Endothelial cell of umbilical vein (primary cell): Measurements from ENCODE around the gene PIGT. TPM values are rescaled to one million over a fixed set of nuclear protein-coding genes. Genes with fewer than 3 reads are reported as not detected.

Experiments used
- BruUV-seq: library from RNA; stranded (reverse); fragments of 400-500 nt; replicated peaks from 2 replicates; lab custom pipeline; 2021; lab: Mats Ljungman, UMichigan
- CTCF ChIA-PET: fragments of 300-600, 350-600 bp; sonication (Branson Sonifier 250); formaldehyde crosslinking; loops from one replicate; lab custom pipeline; 2021; ENCODE audit warnings: antibody characterized with exemption, inconsistent platforms; lab: Charles Lee
- POLR2A ChIA-PET: fragments of 300-600, 350-600 bp; sonication (Branson Sonifier 250); formaldehyde crosslinking; loops from one replicate; lab custom pipeline; 2021; ENCODE audit warnings: antibody characterized with exemption, inconsistent platforms; lab: Charles Lee
- DNase-seq: peaks from one replicate; pipeline ENCODE4 v3.0.0-alpha.2; 2011; ENCODE audit warnings: low read depth, low spot score
- FAIRE-seq: peaks from 2 replicates; lab custom pipeline; 2011; peaks lifted over from hg19 to GRCh38; lab: Jason Lieb, UNC
- H2AFZ ChIP-seq: 2 replicates; pipeline ENCODE4 v1.6.0; 2012; ENCODE audit warnings: low read depth, low read length, control low read depth, inconsistent platforms
- H3K27ac ChIP-seq: 2 replicates; pipeline ENCODE4 v1.5.1; 2011; ENCODE audit warnings: low read depth, mild to moderate bottlenecking, control low read depth, low read length, moderate library complexity; ENCODE audit not compliant: insufficient read depth
- H3K27me3 ChIP-seq, 2 experiments: 2 replicates each; pipeline versions ENCODE4 v1.6.0 to v1.6.1; 2011; ENCODE audit warnings: low read length in 2 of 2, mixed read lengths in 1 of 2; ENCODE audit not compliant: control insufficient read depth in 2 of 2, insufficient read depth in 2 of 2
- H3K36me3 ChIP-seq, 2 experiments: 2 replicates in 1 of 2; 3 replicates in 1 of 2; pipeline ENCODE4 v1.5.1; 2011; ENCODE audit warnings: low read length in 2 of 2, mild to moderate bottlenecking in 1 of 2, moderate library complexity in 1 of 2; ENCODE audit not compliant: control insufficient read depth in 2 of 2, insufficient read depth in 2 of 2; ENCODE audit errors: extremely low read depth in 1 of 2
- H3K4me1 ChIP-seq: 3 replicates; pipeline ENCODE4 v1.5.1; 2011; ENCODE audit warnings: mild to moderate bottlenecking, low read length; ENCODE audit not compliant: control insufficient read depth, insufficient read depth; ENCODE audit errors: extremely low read depth
- H3K4me2 ChIP-seq: 2 replicates; pipeline ENCODE4 v1.6.1; 2011; ENCODE audit warnings: low read length, control low read depth, mixed read lengths; ENCODE audit not compliant: insufficient read depth
- H3K4me3 ChIP-seq, 3 experiments: fragments of 200-600 bp in 1 of 3; sonication (generic), shearing (Covaris generic) in 1 of 3; replicated peaks in 1 of 3; 2 replicates each; pipeline ENCODE4 v1.5.1; 2011 to 2016; ENCODE audit warnings: control low read depth in 3 of 3, low read length in 3 of 3, mild to moderate bottlenecking in 2 of 3, inconsistent platforms in 1 of 3, low read depth in 1 of 3, moderate library complexity in 1 of 3; ENCODE audit not compliant: insufficient read depth in 1 of 3
- H3K79me2 ChIP-seq: 2 replicates; pipeline ENCODE4 v1.6.0; 2012; ENCODE audit warnings: low read length, inconsistent platforms; ENCODE audit not compliant: control insufficient read depth, insufficient read depth
- H3K9ac ChIP-seq: replicated peaks from 2 replicates; pipeline ENCODE3; 2011; ENCODE audit warnings: low read length, control low read depth; ENCODE audit not compliant: insufficient read depth; ENCODE audit errors: extremely low read depth
- H3K9me1 ChIP-seq: replicated peaks from 3 replicates; pipeline ENCODE4 v1.6.0; 2011; ENCODE audit warnings: mild to moderate bottlenecking, low read length; ENCODE audit not compliant: control insufficient read depth, insufficient read depth; ENCODE audit errors: extremely low read depth
- H3K9me3 ChIP-seq: replicated peaks from 2 replicates; pipeline ENCODE4 v1.5.1; 2012; ENCODE audit warnings: low read length, inconsistent platforms; ENCODE audit not compliant: control insufficient read depth, insufficient read depth
- H4K20me1 ChIP-seq: replicated peaks from 2 replicates; pipeline ENCODE3; 2011; ENCODE audit warnings: mild to moderate bottlenecking, low read length; ENCODE audit not compliant: control insufficient read depth, insufficient read depth; ENCODE audit errors: extremely low read depth
- EZH2 ChIP-seq: IDR thresholded peaks from 2 replicates; pipeline ENCODE4 v1.6.1; 2012; ENCODE audit warnings: borderline replicate concordance, low read depth, mild to moderate bottlenecking, moderate library complexity, low read length, inconsistent platforms; ENCODE audit not compliant: severe bottlenecking
- FOS ChIP-seq: IDR thresholded peaks from 2 replicates; pipeline ENCODE4 v1.6.1; 2011; ENCODE audit warnings: mild to moderate bottlenecking, low read length, moderate library complexity, borderline replicate concordance; ENCODE audit not compliant: insufficient read depth
- GATA2 ChIP-seq: IDR thresholded peaks from 2 replicates; pipeline ENCODE4 v1.7.0; 2011; ENCODE audit warnings: low read depth, mild to moderate bottlenecking, moderate library complexity, mixed read lengths, low read length; ENCODE audit not compliant: insufficient read length, insufficient read depth
- JUN ChIP-seq: IDR thresholded peaks from 2 replicates; pipeline ENCODE4 v1.6.1; 2011; ENCODE audit warnings: borderline replicate concordance, low read depth; ENCODE audit not compliant: insufficient read length, insufficient read depth
- MYC ChIP-seq: IDR thresholded peaks from one replicate; pipeline ENCODE4 v1.6.1; 2011; ENCODE audit warnings: mild to moderate bottlenecking, low read depth, low read length
- POLR2A ChIP-seq: IDR thresholded peaks from 2 replicates; pipeline ENCODE4 v1.6.1; 2012; ENCODE audit warnings: low read depth, mild to moderate bottlenecking, control low read depth, low read length
- POLR2AphosphoS5 ChIP-seq: IDR thresholded peaks from 2 replicates; pipeline ENCODE4 v1.6.1; 2012; ENCODE audit warnings: low read depth, mild to moderate bottlenecking, control low read depth, low read length, moderate library complexity; ENCODE audit not compliant: insufficient read depth
- dilution Hi-C: fragments of 300-500 bp; cut with MboI; formaldehyde crosslinking; loops from one replicate; pipeline ENCODE4 v1.15.0; 2019; ENCODE audit warnings: low sequenced_read_pairs; ENCODE audit not compliant: extremely low pct_ligation_motif_present
- intact Hi-C: fragments of 100-400 bp; cut with micrococcal nuclease; formaldehyde crosslinking; loops from one replicate; pipeline ENCODE4 v1.10.0; 2022
- polyA plus RNA-seq, 4 experiments: library from polyadenylated mRNA; depleted of rRNA in 3 of 4; stranded (reverse) in 3 of 4; unstranded in 1 of 4; fragments of >200 nt; gene quantifications; 2 replicates each; pipeline versions ENCODE4 v1.2.1 to v1.2.3, GENCODE V29; 2011 to 2012; ENCODE audit warnings: missing spikeins in 1 of 4
- total RNA-seq: library from RNA; stranded (reverse); gene quantifications from 2 replicates; pipeline ENCODE4 v1.2.3, GENCODE V29; 2021
- TF ChIP-seq, protein P1 (sequence below): IDR thresholded peaks from 2 replicates; pipeline ENCODE4 v1.6.1; 2011; ENCODE audit not compliant: insufficient read depth, insufficient read length
- TF ChIP-seq, protein P2 (sequence below), 2 donors: IDR thresholded peaks; 1 replicate in 1 of 2; 2 replicates in 1 of 2; pipeline ENCODE4 v1.5.1; 2011; ENCODE audit warnings: low read length in 2 of 2, mild to moderate bottlenecking in 2 of 2, moderate library complexity in 2 of 2, control low read depth in 1 of 2, inconsistent platforms in 1 of 2, low read depth in 1 of 2; ENCODE audit not compliant: insufficient read depth in 1 of 2; ENCODE audit errors: extremely low read depth in 1 of 2

PIGT gene
- total and polyA plus RNA-seq, 2 donors (not counting 3 experiments of a cell fraction or from before 2014, with no cell fraction given) = 96.8 to 143 TPM

DNA sequence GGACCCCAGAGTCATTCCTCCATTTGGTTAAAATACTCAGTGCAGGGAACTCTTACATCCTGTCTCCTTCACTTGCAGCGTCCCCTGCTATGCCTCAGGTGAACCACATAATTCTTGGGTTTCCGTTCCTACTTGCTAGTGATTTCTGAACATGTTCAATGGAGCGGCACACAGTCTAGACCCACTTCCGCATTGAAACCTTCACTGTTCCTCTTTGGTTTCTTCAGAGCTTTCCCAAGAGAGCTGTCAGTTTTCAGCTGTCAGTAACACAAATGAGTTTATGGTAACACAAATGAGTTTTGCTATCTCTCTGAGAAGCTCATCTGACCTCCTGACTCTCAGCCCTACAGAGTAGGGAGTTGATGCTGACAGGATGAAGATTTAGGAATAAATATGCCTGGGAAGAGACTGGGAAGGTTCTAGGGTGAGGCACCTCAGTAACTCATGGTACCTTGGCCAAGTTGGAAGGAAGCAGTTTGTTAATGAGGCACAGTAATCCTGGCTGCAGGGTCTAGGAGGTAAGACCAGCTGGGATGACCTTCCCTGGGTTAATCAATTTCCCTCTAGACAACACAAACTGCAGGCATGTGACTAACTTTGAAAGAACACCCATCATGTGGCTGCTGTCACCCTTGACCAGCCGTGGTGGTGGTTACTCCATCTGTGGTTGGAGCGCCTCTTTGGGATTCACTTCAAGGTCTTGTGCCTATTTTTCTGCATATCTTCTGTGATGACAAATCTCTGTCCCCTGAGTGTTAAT is 47.5 kb upstream of the PIGT start:
- Histone ChIP-seq H2AFZ (no peak overlapping the region), H3K36me3 (peaks cover 0 to 11% of the 10 kb centered on the region in 2 experiments), H3K9me1 (no peaks in the 10 kb centered on the region), H3K9me3 (no peaks in the 10 kb centered on the region), H3K4me2 (no peak overlapping the region), H3K9ac (no peak overlapping the region), H4K20me1 (no peaks in the 10 kb centered on the region), H3K4me3 (no peak overlapping the region), H3K27me3 (no peaks in the 10 kb centered on the region), H3K27ac (no peak overlapping the region), H3K4me1 (peaks cover 14% of the 10 kb centered on the region), H3K79me2 (peaks cover 11% of the 10 kb centered on the region)
- intact Hi-C loops = no loop called here
- ChIA-PET POLR2A (interaction anchor here (1.0 kb wide), 1 partner anchor 21 kb away, joined by 4 read pairs; the partner anchor contains the start of gene SDC4), CTCF (interaction anchor here (1.2 to 9.8 kb wide), 6 partner anchors 45 to 403 kb away, joined by 3 to 416 read pairs (median 6); no protein-coding TSS in a partner anchor)
- no peak for DNase-seq
- dilution Hi-C loops = no loop called here
- BruUV-seq = no TSS peak
- TF ChIP-seq JUN (no peak), GATA2 (no peak), FOS (no peak), EZH2 (no peak), POLR2A (no peak), POLR2AphosphoS5 (no peak), MYC (no peak)
- TF ChIP-seq, protein P1, sequence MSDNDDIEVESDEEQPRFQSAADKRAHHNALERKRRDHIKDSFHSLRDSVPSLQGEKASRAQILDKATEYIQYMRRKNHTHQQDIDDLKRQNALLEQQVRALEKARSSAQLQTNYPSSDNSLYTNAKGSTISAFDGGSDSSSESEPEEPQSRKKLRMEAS = no peak
- TF ChIP-seq, protein P2, sequence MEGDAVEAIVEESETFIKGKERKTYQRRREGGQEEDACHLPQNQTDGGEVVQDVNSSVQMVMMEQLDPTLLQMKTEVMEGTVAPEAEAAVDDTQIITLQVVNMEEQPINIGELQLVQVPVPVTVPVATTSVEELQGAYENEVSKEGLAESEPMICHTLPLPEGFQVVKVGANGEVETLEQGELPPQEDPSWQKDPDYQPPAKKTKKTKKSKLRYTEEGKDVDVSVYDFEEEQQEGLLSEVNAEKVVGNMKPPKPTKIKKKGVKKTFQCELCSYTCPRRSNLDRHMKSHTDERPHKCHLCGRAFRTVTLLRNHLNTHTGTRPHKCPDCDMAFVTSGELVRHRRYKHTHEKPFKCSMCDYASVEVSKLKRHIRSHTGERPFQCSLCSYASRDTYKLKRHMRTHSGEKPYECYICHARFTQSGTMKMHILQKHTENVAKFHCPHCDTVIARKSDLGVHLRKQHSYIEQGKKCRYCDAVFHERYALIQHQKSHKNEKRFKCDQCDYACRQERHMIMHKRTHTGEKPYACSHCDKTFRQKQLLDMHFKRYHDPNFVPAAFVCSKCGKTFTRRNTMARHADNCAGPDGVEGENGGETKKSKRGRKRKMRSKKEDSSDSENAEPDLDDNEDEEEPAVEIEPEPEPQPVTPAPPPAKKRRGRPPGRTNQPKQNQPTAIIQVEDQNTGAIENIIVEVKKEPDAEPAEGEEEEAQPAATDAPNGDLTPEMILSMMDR (IDR thresholded peaks at IDR 0.05; ENCODE audit: extremely low read depth in 1 of 2, insufficient read depth in 1 of 2, low read depth in 1 of 2, low read length in 2 of 2) = no peak
- no peak for FAIRE-seq
